OCI-LY7 (cell line): ENCODE data around the gene PFKM. TPM values are rescaled to one million over a fixed set of nuclear protein-coding genes. Genes with fewer than 3 reads are reported as not detected.

Source experiments
- BruUV-seq: library from RNA; stranded (reverse); fragments of 400-500 nt; replicated peaks from 2 replicates; lab custom pipeline; 2021; lab: Mats Ljungman, UMichigan
- CTCF ChIA-PET: fragments of 300-600 bp; sonication (Branson Sonifier 250); formaldehyde crosslinking; loops from one replicate; lab custom pipeline; 2022; ENCODE audit warnings: antibody characterized with exemption; ENCODE audit not compliant: unreplicated experiment; lab: Charles Lee
- POLR2A ChIA-PET: fragments of 300-600 bp; sonication (Branson Sonifier 250); formaldehyde crosslinking; loops from one replicate; lab custom pipeline; 2022; ENCODE audit warnings: antibody characterized with exemption; lab: Charles Lee
- DNase-seq: peaks from one replicate; pipeline ENCODE4 v3.0.0-alpha.2; 2015; ENCODE audit warnings: low spot score
- H2AFZ ChIP-seq: fragments of 200-600 bp; sonication (generic), shearing (Covaris generic); 2 replicates; pipeline ENCODE4 v1.6.1; 2014; ENCODE audit warnings: mild to moderate bottlenecking, antibody characterized with exemption, low read length, moderate library complexity
- H3K27ac ChIP-seq: fragments of 200-600 bp; sonication (generic); 2 replicates; pipeline ENCODE4 v1.5.1; 2014; ENCODE audit warnings: mixed run types, low read depth, mild to moderate bottlenecking, moderate library complexity, low read length, inconsistent platforms; ENCODE audit not compliant: poor library complexity, severe bottlenecking
- H3K36me3 ChIP-seq: fragments of 200-600 bp; sonication (generic); 2 replicates; pipeline ENCODE4 v1.6.1; 2014; ENCODE audit warnings: mild to moderate bottlenecking, antibody characterized with exemption, low read length, moderate library complexity, mixed read lengths; ENCODE audit not compliant: insufficient read depth
- H3K4me1 ChIP-seq: fragments of 200-600 bp; sonication (generic); 2 replicates; pipeline ENCODE4 v1.5.1; 2014; ENCODE audit warnings: mild to moderate bottlenecking, low read length; ENCODE audit not compliant: insufficient read depth, poor library complexity, severe bottlenecking
- H3K4me2 ChIP-seq: fragments of 200-600 bp; sonication (generic); 2 replicates; pipeline ENCODE4 v1.6.1; 2014; ENCODE audit warnings: mild to moderate bottlenecking, low read length
- H3K4me3 ChIP-seq: fragments of 200-600 bp; sonication (generic); 2 replicates; pipeline ENCODE4 v1.5.1; 2014; ENCODE audit warnings: mild to moderate bottlenecking, low read depth, low read length; ENCODE audit not compliant: poor library complexity, severe bottlenecking
- H3K79me2 ChIP-seq: fragments of 200-600 bp; sonication (generic); 2 replicates; pipeline ENCODE4 v1.6.1; 2016; ENCODE audit warnings: low read depth, mild to moderate bottlenecking, low read length, moderate library complexity, mixed read lengths; ENCODE audit not compliant: insufficient read depth
- H3K9me2 ChIP-seq: fragments of 200-600 bp; sonication (generic); 2 replicates; pipeline ENCODE4 v1.6.1; 2016; ENCODE audit warnings: mild to moderate bottlenecking, low read length, mixed read lengths; ENCODE audit not compliant: insufficient read depth
- H3K9me3 ChIP-seq: fragments of 200-600 bp; sonication (generic); 2 replicates; pipeline ENCODE4 v1.6.1; 2014; ENCODE audit warnings: mild to moderate bottlenecking, mixed run types, low read length, mixed read lengths
- H4K20me1 ChIP-seq: fragments of 200-600 bp; sonication (generic); 2 replicates; pipeline ENCODE4 v1.6.1; 2014; ENCODE audit warnings: mild to moderate bottlenecking, antibody characterized with exemption, low read length, moderate library complexity, mixed read lengths; ENCODE audit not compliant: insufficient read depth
- CTCF ChIP-seq: fragments of 200-600 bp; sonication (generic); conservative IDR thresholded peaks from 2 replicates; pipeline ENCODE4 v1.5.1; 2014; ENCODE audit warnings: mild to moderate bottlenecking, antibody characterized with exemption, low read length, moderate library complexity, mixed read lengths
- EZH2phosphoT487 ChIP-seq: fragments of 200-600 bp; sonication (generic); IDR thresholded peaks from 2 replicates; pipeline ENCODE4 v1.6.1; 2018; ENCODE audit warnings: low read depth, borderline replicate concordance, mild to moderate bottlenecking, mixed run types, antibody characterized with exemption, low read length, moderate library complexity, mixed read lengths
- intact Hi-C: fragments of 100-400 bp; cut with micrococcal nuclease; formaldehyde crosslinking; loops from one replicate; pipeline ENCODE4 v1.10.0; 2022; ENCODE audit not compliant: unreplicated experiment
- total RNA-seq, 2 experiments: library from RNA; depleted of rRNA in 1 of 2; stranded (reverse); fragments of >200 nt in 1 of 2; shearing (Covaris generic) in 1 of 2; gene quantifications; 2 replicates each; pipeline ENCODE4 v1.2.3, GENCODE V29; 2014 to 2022

Gene PFKM
- total RNA-seq, 2 experiments from 2014 or later: 37.4 to 80.1 TPM

GRCh38 chr12:48135027-48135426 lies 15.9 kb downstream of the PFKM start:
- CTCF ChIA-PET: no interaction called here
- H3K4me1 ChIP-seq: no peaks in the 10 kb centered on the region
- no peaks in the 10 kb centered on the region for H3K79me2 ChIP-seq
- no peak for DNase-seq
- TF ChIP-seq CTCF: no peak
- no peaks in the 10 kb centered on the region for H4K20me1 ChIP-seq
- BruUV-seq: no TSS peak
- no peaks in the 10 kb centered on the region for H3K9me2 ChIP-seq
- no peak overlapping the region for H3K4me3 ChIP-seq
- intact Hi-C loops: no loop called here
- H3K9me3 ChIP-seq: no peaks in the 10 kb centered on the region
- H3K4me2 ChIP-seq: no peak overlapping the region
- H3K27ac ChIP-seq: no peak overlapping the region
- POLR2A ChIA-PET: no interaction called here
- H3K36me3 ChIP-seq: peaks cover 93% of the 10 kb centered on the region
- H2AFZ ChIP-seq: no peak overlapping the region

DNA sequence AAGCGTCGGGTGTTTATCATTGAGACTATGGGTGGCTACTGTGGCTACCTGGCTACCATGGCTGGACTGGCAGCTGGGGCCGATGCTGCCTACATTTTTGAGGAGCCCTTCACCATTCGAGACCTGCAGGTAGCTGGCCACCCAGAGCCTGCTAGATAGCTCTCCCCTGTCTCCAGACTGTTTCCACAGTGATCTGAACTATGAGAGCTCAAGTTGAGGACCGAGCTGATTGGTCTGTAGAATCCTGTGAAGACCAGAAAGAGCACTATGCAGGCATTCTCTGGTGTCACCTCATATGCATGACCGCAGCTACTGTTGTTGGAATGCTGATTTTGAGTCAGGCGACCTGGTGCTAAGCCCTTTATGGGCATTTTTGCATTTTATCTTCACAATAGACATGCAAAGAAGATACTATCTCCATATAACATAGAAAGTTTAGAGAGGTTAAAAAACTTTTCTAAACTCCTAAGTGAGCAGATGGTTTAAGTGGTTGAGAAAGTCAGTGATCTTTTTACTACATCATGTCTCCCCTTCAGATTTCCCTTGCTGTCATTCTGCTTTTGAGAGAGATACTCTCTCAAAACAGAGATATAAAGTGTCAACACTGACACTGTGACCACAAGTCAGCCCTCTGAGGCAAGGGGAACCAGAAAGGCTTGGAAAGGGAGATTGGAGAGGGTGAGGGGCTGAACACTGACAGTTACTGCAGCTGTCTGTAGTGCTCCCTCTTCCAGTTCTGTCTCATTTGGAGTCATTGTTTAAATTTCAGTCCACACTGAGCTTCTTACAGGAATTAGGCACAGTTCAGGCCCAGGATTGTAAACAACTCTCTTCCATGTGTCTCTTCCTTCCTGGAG lies 23.9 kb downstream of the PFKM start:
- H3K36me3 ChIP-seq: peaks cover 98% of the 10 kb centered on the region
- H3K4me2 ChIP-seq: no peak overlapping the region
- no peaks in the 10 kb centered on the region for H3K79me2 ChIP-seq
- H3K4me1 ChIP-seq: no peaks in the 10 kb centered on the region
- POLR2A ChIA-PET: interaction anchor here (0.9 to 1.5 kb wide), 3 partner anchors 8 to 31 kb away, joined by 3 to 4 read pairs (median 4); partner anchors contain the start of gene ASB8
- no peaks in the 10 kb centered on the region for H3K9me2 ChIP-seq
- no peak overlapping the region for H3K4me3 ChIP-seq
- H2AFZ ChIP-seq: no peak overlapping the region
- no peaks in the 10 kb centered on the region for H4K20me1 ChIP-seq
- no TSS peak for BruUV-seq
- intact Hi-C loops: no loop called here
- no peak for DNase-seq
- TF ChIP-seq CTCF (no peak), EZH2phosphoT487 (no peak)
- H3K9me3 ChIP-seq: no peaks in the 10 kb centered on the region
- CTCF ChIA-PET: no interaction called here
- H3K27ac ChIP-seq: no peak overlapping the region

DNA sequence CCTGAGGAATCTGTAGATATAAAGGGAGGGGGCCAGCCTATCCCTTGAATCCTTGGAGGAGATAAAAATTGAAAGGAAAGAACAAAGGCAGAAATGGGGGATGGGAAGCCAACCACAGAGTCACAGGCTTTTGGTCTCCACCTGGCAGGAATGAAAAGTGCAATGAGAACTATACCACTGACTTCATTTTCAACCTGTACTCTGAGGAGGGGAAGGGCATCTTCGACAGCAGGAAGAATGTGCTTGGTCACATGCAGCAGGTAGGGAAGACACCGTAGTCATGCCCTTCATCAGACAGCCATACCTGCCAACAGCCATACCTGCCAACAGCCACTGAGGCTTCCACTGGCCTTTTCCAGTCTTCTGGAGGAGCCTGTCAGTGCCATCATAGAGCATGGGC lies 24.7 kb downstream of the PFKM start:
- Histone ChIP-seq H3K4me2 (no peak overlapping the region), H3K9me3 (no peaks in the 10 kb centered on the region), H2AFZ (no peak overlapping the region), H3K27ac (no peak overlapping the region), H3K36me3 (peaks cover 95% of the 10 kb centered on the region), H4K20me1 (no peaks in the 10 kb centered on the region), H3K9me2 (no peaks in the 10 kb centered on the region), H3K4me1 (no peaks in the 10 kb centered on the region), H3K79me2 (no peaks in the 10 kb centered on the region), H3K4me3 (no peak overlapping the region)
- POLR2A ChIA-PET: interaction anchor here (0.9 to 1.5 kb wide), 2 partner anchors 14 to 30 kb away, joined by 4 read pairs; partner anchors contain the start of gene ASB8
- CTCF ChIA-PET: no interaction called here
- BruUV-seq: no TSS peak
- intact Hi-C loops: no loop called here
- no peak for DNase-seq
- TF ChIP-seq CTCF (no peak), EZH2phosphoT487 (no peak)
